HG02884 (cell line): ENCODE measurements around the gene NHERF1.

ENCODE experiments used
- ATAC-seq: cut with Tn5 transposase; IDR thresholded peaks from one replicate; pipeline ENCODE4 v1.9.1; 2021; ENCODE audit warnings: mild to moderate bottlenecking, moderate library complexity; ENCODE audit not compliant: unreplicated experiment

The NHERF1 gene

GRCh38 chr17:74807441-74807840 lies 59.0 kb downstream of the NHERF1 start:
- ATAC-seq: no peak

GRCh38 chr17:74807925-74808324 lies 59.5 kb downstream of the NHERF1 start:
- no peak for ATAC-seq

GRCh38 chr17:74808714-74809430 lies 60.4 kb downstream of the NHERF1 start:
- no peak for ATAC-seq

- no peak for ATAC-seq
Measured at GRCh38 chr17:74810699-74811485, 62.5 kb downstream of the NHERF1 start.

GRCh38 chr17:74812109-74813009 lies 63.9 kb downstream of the NHERF1 start:
- ATAC-seq: no peak

- ATAC-seq: no peak
Measured at GRCh38 chr17:74814453-74814852, 66.0 kb downstream of the NHERF1 start.

- no peak for ATAC-seq
Measured at GRCh38 chr17:74815067-74815466, 66.6 kb downstream of the NHERF1 start.

GRCh38 chr17:74815550-74816370 lies 67.3 kb downstream of the NHERF1 start:
- no peak for ATAC-seq

GRCh38 chr17:74816905-74817620 lies 68.6 kb downstream of the NHERF1 start:
- no peak for ATAC-seq

- no peak for ATAC-seq
Measured at GRCh38 chr17:74818291-74818938, 70.0 kb downstream of the NHERF1 start.
